Progenitor cell of endocrine pancreas (in vitro differentiated cells): ENCODE measurements around the gene PEX14. TPM values are rescaled to one million over a fixed set of nuclear protein-coding genes. Genes with fewer than 3 reads are reported as not detected.

ENCODE experiments used
- DNase-seq: peaks from one replicate; pipeline ENCODE4 v3.0.0; 2021; ENCODE audit warnings: low spot score; ENCODE audit not compliant: unreplicated experiment
- H3K27ac Mint-ChIP-seq: 2 replicates; pipeline ENCODE4 v1.8.0; 2021; ENCODE audit warnings: mild to moderate bottlenecking, moderate library complexity, mixed read lengths
- H3K27me3 Mint-ChIP-seq: 2 replicates; pipeline ENCODE4 v1.8.0; 2021; ENCODE audit warnings: mixed read lengths
- H3K36me3 Mint-ChIP-seq: 2 replicates; pipeline ENCODE4 v1.8.0; 2022; ENCODE audit warnings: mixed read lengths; ENCODE audit not compliant: insufficient read depth
- H3K4me1 Mint-ChIP-seq: 2 replicates; pipeline ENCODE4 v1.8.0; 2021; ENCODE audit warnings: low read depth, mixed read lengths
- H3K4me3 Mint-ChIP-seq: 2 replicates; pipeline ENCODE4 v1.8.0; 2021; ENCODE audit warnings: low read depth, mild to moderate bottlenecking, moderate library complexity, mixed read lengths
- H3K9me3 Mint-ChIP-seq: 2 replicates; pipeline ENCODE4 v1.8.0; 2021; ENCODE audit warnings: low read depth, mixed read lengths
- CTCF ChIP-seq: fragments of 200-600 bp; sonication (generic); IDR thresholded peaks from one replicate; pipeline ENCODE4 v1.5.0; 2021; ENCODE audit warnings: antibody characterized with exemption, mild to moderate bottlenecking; ENCODE audit not compliant: unreplicated experiment
- total RNA-seq: library from RNA; stranded (reverse); gene quantifications from 2 replicates; pipeline ENCODE4 v1.2.1, GENCODE V29; 2021

The PEX14 gene
- total RNA-seq, 1 donor from 2014 or later: 27.8 TPM

GRCh38 chr1:10642403-10643080, 167.8 kb downstream of the PEX14 start:
- TF ChIP-seq CTCF: no peak
- Mint-ChIP-seq H3K9me3 (no peaks in the 10 kb centered on the region), H3K27me3 (peaks cover 14% of the 10 kb centered on the region), H3K4me1 (no peaks in the 10 kb centered on the region), H3K36me3 (peaks cover 5% of the 10 kb centered on the region), H3K27ac (no peak overlapping the region), H3K4me3 (no peak overlapping the region)
- DNase-seq: no peak

- no peak for DNase-seq
- peaks cover 6% of the 10 kb centered on the region for H3K36me3 Mint-ChIP-seq
- no peaks in the 10 kb centered on the region for H3K9me3 Mint-ChIP-seq
- TF ChIP-seq CTCF: no peak
- H3K4me1 Mint-ChIP-seq: no peaks in the 10 kb centered on the region
- peaks cover 9% of the 10 kb centered on the region for H3K27me3 Mint-ChIP-seq
- H3K4me3 Mint-ChIP-seq: no peak overlapping the region
- H3K27ac Mint-ChIP-seq: no peak overlapping the region
These were observed 169.0 kb downstream of the PEX14 start for GRCh38 chr1:10643607-10644306.

- Mint-ChIP-seq H3K27ac (no peak overlapping the region), H3K4me3 (no peak overlapping the region), H3K27me3 (peaks cover 6% of the 10 kb centered on the region), H3K36me3 (peaks cover 4% of the 10 kb centered on the region), H3K4me1 (no peaks in the 10 kb centered on the region), H3K9me3 (no peaks in the 10 kb centered on the region)
- no peak for DNase-seq
- no peak for TF ChIP-seq CTCF
These were observed 169.8 kb downstream of the PEX14 start for GRCh38 chr1:10644307-10645128.

GRCh38 chr1:10646347-10646861, 171.7 kb downstream of the PEX14 start:
- Mint-ChIP-seq H3K9me3 (no peaks in the 10 kb centered on the region), H3K27me3 (no peaks in the 10 kb centered on the region), H3K36me3 (peaks cover 4% of the 10 kb centered on the region), H3K4me3 (no peak overlapping the region), H3K27ac (no peak overlapping the region), H3K4me1 (no peaks in the 10 kb centered on the region)
- DNase-seq: no peak
- TF ChIP-seq CTCF: no peak
